Jurkat, Clone E6-1 (cell line): Measurements from ENCODE around the gene GNGT2.

Experiments used
- DNase-seq: peaks from one replicate; pipeline ENCODE4 v3.0.0-alpha.2; 2011; ENCODE audit warnings: low read depth, low spot score
- H3K4me3 ChIP-seq: 2 replicates; pipeline ENCODE4 v1.5.1; 2011; ENCODE audit warnings: mild to moderate bottlenecking, low read length, control low read depth, moderate library complexity

Gene GNGT2

DNA sequence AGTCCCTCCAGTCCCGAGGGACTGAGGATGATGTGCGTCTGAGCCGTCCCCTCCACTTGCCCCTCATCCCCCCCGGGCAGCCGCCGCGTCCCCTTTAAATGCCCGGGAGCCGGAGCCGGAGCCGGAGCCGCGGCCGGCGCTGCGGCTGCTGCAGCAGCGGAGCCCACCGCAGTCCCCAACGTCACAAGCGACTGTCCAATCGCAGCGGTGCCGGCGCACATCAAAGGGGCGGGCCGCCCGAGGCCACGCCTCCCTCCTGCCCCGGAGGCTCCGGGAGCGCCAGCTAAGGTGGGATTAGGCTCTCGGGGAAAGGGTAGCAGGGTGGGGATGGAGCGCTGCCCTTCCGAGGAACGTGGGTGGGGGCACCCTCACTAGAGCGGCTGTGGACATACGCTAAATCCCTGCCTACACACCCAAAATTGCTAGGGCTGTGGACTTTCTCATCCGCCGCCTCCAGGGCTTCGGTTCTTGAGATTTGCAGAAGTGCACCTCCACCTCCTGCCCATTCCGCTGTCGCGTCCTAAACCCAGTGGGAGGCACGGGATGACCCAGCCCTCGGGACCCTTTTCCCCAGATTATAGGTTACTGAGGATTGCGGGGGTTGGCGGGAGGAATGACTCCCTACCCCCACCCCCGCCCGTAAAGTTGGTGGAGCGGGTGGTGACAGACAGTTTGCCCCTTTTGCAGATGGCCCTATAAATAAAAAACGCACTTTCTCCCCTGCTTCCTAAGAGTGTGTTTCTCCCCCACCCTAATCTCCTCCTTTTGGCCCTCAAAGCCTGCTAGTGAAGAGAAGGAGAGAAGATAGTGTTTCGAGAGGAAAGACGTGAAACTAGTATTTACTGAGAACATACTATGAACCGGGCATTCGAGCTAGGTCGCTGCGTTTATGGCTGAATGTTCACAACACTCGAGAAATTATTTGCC lies 20.5 kb upstream of the GNGT2 start, which contains the start of gene PHOSPHO1:
PHOSPHO1 (minus strand) TSS at position 152 of the 927 bp plus-strand sequence. CDS start 4,096 bp downstream, outside the sequence.
- H3K4me3 ChIP-seq, result peak within 1 kb of the TSS; percentile 74
- peak; percentile 78 for DNase-seq

DNA sequence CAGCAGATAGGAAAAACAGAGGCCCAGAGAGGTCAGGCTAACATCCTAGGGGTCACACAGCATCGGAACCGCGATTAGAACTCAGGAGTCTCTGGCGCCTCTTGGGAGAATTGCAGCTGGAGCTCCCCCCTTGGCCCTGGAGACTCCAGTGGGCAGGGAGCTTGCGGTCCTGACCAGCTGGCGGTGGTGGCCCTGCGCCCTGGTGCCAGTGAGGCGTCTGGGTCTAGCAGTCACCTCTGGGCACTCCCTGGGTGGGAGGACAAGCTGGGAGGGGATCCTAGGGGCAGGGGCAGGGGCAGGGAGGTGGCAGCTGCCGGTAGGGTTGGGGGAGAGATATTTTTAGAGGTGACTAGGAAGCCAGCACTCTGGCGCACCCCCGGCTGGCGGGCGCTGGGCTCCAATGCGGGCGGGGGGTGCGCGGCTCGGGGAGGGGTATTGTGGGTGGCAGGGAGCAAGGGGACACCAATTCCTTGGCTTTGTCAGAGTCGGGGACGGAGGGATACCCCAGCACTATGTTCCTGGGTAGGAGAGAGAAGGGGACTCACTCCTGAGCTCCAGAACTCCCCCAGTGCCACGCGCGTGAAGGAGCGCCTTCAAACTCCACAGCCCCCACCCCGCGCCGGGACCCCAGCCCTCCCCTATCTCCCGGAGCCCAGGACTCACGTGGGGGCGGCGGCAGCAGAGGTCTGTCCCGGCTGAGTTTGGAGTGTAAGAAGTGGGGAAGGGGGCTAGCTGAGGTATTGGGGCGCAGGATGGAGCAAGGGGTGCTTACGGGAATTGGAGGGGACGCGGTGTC lies 19.6 kb upstream of the GNGT2 start:
- DNase-seq, result no peak
- peak overlapping the region; percentile 74 for H3K4me3 ChIP-seq

DNA sequence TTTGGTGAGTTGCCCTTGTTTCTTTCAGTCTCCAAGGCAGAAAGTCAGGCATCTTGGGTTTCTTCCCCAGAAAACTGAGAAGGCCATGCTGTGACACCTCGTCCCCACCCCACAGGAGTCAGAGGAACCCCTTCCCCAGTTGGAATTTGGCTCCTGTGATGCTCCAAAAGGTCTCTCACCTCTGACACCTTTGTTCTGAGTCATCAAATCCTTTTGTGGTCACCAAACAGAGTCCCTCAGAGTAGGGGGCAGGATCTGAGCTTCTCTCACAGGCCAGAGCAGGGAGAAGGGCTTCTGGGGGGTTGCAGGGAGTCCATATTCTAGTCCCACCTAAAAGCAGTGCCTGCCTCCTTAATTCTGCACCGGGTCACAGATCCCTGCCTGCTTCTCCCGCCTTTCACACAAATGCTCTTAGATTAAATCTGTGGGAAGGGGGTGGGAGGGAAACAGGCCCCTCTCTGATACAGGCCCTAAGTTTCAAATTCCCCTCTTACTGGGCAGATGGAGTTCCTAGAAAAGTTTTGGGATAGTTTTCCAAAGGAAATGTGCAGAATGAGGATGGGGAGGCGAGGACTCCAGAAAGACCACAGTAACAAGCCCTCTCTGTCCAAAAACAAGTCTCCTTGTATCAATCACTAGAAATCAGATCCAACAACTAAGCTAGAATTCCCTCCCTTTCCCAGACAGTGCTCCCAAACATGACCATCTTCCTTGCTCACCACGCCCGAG lies 18.9 kb upstream of the GNGT2 start:
- no peak overlapping the region for H3K4me3 ChIP-seq

DNA sequence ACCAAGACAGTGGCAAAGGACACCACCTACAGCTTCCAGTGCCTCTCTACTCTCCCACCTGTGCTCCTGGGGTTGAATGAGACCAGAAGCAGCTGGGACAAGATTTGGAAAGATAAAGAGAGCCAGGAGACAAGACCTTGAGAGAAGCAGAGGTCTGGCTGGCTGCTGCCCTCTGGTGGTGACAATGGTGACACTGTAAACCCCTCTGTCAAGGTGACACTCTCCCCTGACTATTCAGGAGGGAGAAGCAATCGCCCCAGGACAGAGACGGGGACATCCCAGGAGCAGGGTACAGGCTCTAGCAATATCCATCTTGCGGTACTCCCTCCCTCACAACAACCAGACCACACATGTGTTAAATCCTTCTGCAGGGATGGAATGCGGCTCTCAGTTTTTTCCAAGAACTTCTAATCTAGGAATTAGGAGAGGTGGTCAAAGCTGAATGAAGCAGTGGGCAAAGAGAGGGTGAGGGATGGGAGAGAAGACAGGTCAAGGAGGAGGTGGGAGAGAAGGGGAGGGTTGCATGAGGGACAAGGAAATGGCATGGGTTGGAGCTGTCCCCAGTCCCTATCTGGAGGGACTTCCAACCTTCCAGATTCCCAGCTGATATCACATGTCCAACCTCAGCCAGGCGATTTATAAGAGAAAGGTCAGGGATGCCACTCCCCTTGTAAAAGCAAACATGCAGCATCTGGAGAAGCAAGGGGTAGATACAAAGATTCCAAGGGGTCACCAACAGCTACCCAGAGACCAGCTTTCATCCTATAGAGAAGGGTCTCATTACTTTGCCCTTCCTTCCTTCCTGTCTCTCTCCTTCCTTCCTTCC lies 17.3 kb upstream of the GNGT2 start:
- DNase-seq, result peak; percentile 75
- no peak overlapping the region for H3K4me3 ChIP-seq

More for the DNA sequence above, 18.9 kb upstream of the GNGT2 start:
- DNase-seq, result no peak

DNA sequence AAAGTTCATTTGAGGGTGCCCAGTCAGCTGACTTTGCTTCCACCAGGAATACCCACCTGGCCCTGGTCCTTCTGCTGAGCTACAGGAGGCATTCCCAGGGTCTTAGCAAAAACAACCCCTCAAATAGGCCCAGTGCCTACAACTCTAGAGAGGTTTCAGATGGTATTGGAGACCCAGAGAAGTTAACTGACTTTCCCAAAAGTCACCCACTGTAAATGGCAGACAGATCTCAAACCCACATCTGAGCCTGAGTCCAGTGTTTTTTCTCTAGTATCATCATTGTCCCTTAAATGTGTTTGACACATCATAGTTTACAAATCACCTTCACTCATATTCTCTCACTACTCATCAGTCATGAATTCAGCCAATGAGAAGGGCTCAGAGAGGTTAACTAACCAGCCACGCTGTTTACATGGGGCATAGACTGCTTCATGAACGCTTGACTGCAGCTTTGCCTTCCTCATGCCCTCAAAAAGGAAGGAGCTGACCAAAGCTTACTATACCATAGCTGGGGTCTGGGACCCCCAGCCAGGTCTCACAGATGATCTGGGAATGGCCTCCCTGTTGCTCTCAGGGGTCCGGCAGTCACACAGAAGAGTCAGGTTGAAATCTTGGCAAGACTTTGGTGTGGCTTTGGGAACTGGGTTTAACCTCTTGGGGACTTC lies 16.5 kb upstream of the GNGT2 start:
- no peak for DNase-seq
- H3K4me3 ChIP-seq, result no peak overlapping the region

DNA sequence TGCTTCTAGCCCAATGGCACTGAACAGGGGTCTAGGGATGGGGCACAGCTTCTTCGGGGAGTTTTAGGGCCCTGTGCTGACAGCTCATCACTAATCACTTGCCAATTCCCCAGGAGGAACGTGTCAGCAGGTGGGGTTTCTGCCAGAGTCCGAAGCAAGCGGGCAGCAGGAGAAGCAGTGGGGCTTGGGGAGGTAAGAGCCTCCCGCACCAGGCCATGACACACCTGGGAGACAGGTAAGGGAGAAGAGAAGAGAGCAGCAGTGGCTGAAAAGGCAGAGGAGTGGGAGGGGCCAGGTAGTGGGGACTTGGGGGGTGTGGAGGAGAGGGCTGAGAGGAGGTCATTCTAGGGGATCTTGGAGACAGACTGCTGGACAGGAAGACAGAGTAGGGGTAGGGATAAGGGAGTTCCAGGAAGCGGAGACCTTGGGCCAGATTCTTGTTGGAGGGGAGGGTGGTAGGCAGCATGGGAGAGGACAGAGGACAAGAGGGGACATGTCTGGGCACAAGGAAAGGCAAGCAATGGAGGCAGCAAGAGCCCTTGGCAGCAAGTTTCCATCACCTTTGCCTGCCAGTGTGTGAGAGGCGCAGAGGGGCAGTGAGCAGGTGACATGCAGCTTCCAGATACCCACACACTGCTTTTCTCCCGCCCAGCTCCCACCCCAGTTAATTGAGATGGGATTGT lies 15.3 kb upstream of the GNGT2 start:
- DNase-seq, result no peak
- no peak overlapping the region for H3K4me3 ChIP-seq

DNA sequence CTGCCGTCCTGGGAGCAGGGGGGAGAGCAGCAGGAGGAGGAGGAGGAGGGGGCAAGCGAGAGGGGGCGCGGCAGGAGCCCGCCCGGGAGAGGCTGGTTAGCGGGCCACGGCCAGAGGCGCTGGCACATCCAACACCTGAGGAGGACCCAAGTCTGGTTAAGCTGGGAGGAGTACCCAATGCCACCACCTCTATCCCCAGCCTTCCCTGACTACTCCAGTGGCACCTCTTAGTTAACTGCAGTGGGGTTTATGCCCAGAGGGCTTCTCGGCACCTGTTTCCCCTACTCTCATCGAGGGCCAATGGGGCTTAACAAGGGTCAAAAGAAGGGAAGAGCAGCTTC lies 14.6 kb upstream of the GNGT2 start:
- H3K4me3 ChIP-seq, result no peak overlapping the region
- DNase-seq, result no peak

DNA sequence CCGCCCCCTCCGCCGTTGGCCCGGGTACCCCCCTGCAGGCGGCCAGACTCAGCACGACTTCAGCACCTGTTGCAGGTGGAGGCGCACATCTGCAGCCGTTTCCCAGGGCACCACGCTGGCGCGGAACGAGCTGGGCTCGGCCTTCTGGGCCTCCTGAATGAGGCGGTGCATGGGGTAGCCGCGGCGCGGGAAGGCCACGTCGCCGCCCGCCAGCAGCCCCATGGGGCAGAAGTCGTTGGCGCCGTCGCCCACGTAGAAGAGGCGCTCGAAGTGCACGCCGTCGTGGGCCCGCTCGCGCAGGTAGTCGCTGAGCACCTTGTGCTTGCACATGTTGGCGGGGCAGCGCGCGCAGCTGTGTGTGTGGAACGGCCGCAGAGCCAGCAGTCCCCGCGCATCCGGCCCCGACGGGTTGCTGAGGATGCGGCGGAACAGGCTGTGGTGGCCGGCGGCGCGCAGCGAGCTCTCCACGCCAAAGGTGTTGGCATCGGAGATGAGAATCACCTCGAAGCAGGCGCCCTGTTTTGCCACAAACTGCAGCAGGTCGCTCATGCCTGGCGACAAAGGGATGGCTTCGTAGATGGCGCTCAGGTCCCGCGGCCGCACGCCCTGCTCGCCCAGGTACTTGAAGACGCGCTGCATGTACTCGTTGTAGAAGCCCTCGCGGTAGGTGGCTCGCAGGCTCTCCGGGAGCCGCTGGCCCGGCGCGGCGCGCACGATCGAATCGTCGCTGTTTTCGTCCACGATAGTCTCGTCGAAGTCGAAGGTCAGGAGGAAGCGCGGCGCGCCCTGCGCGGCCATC lies 14.0 kb upstream of the GNGT2 start:
- peak overlapping the region; percentile 17 for H3K4me3 ChIP-seq
- no peak for DNase-seq

DNA sequence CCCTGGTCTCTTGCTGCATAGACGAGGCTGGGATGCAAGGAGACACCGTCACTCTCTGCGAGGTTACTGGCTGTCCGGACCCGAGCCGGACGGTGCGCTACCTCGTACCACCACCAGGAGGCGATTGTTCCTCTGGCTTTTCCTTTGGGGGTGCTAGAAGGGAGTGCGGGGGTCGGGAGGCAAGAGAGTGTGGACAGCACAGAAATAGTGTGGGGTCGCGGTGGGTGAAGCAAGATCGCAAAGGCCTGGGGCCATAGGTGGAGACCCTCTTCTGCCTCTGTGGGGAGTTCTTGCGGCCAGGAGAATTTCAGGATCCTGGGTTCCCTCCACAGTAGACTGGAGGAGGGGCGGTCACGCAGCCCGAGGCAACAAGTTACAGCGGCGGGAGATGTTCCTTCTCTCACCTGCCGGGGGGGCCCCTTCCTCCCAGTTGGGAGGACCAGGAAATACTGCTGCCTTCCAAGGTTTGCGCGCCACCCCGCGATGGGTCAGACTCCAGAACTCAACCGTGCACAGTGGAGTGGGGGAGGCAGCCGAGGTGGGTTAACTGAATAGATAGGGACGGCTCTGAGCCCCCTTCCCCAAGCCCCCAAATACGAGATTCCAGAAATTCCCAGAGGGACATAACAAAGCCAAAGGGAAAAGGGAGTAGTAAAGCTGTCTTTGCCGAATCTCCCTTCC lies 13.3 kb upstream of the GNGT2 start:
- peak; percentile 34 for DNase-seq
- peak overlapping the region; percentile 17 for H3K4me3 ChIP-seq

DNA sequence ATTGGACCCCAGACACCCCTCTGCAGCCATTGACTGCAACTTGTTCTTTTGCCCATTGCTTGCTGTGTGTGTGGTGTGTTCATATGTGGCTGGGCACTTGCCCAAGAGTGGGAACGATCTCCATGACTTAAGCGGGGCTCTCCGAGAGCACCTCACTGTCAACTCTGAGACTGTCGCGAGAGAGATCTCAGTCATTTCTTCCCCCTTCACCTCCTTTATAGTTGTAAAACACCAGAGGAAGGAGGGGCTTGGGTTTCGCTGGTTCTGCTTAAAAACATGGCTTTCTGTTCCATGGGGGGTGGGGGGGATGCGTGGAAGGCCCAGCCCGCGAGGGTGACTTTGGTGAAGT lies 12.8 kb upstream of the GNGT2 start:
- no peak overlapping the region for H3K4me3 ChIP-seq

DNA sequence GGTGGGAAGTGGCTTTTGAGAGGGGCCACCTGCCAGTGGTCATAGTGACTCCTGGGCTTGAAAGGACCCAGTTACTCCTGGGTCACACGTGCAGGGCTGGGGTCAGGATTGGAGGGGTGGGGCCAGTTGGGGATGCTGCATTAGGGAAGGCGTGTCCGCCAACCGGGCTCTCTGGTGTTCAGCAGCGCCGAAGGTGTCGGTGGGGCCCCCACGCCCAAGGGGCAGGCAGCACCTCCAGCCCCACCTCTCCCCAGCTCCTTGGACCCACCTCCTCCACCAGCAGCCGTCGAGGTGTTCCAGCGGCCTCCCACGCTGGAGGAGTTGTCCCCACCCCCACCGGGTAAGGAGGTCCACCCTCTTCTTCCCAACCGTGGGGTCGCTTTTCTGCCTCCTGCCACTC lies 9.6 kb upstream of the GNGT2 start:
- H3K4me3 ChIP-seq, result no peak overlapping the region
- DNase-seq, result no peak

More for the DNA sequence above, 12.8 kb upstream of the GNGT2 start:
- DNase-seq, result no peak

DNA sequence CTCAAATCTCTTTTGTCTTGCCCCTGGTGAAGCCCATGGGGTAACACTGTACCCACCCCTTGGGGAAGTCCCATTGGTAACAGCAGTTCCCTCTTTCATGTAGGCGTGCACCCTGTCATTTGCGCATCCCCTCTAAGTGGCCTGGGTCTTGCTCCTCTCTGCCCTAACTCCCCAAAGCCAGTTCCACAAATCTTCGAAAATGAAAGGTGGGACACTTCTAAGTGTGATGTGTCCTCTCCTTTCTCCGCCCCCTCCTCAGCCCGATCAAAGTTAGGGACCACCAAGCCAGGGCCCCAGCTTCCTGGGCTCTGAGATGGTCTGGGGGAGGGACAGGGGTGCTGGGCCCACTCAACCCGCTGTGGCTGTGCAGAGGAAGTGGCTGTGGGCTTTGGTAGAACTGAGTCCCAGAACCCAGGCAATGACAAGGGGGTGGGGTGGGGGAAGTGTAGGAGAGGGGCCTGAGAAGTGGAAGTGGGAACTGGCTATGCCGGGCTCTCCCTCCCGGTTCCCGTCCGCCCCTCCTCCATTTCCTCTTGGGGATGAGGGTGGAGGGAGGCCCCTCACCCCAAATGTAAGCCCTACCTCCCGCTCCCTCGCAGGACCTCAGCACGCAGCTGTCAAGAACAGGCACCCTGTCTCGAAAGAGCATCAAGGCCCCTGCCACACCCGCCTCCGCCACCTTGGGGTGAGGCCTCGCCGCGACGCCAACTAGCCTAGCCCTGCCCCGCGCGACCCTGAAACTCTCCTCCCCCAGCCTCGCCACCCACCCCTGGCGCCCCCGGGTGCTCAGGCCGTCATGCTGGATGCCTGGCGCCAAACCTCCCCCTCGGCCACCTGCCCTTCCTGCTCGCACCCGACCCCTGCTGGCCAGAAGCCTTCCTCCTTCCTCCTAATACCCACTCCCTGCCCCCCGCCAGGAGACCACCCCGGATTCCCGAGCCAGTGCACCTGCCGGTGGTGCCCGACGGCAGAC lies 8.9 kb upstream of the GNGT2 start:
- peak; percentile 59 for DNase-seq
- no peak overlapping the region for H3K4me3 ChIP-seq

DNA sequence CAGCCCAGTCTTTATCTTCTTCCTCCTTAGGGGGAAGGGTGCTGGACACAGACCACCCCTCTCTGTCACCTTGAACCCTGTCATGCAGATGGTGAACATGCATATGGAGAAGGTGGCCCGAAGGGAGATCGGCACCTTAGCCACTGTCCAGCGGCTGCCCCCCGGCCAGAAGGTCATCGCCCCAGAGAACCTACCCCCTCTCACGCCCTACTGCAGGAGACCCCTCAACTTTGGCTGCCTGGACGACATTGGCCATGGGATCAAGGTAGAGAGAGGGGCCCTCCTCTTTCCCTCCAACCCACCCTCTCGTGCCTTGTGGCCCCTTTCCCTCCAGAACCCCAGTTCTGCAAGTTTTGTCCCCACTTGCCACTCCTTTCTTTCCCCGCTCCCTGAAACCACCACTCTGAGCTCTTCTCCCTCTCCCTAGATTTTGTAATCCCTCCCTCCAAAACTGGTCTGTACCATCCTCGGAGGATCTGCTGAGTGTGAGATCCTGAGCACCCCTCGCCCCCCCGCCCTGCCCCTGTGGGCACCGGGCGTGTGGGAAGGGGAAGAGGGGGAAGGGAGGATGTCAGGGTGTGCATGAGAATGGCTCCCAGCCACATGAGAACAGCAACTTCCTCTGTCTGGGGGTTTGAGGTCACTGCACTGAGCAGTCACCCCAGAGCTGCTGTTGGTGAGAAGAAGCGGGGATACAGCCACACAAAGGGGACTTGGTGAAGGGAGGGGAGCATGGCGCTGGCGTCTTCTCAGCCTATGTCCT lies 7.5 kb upstream of the GNGT2 start:
- peak; percentile 94 for DNase-seq
- peak overlapping the region; percentile 15 for H3K4me3 ChIP-seq

DNA sequence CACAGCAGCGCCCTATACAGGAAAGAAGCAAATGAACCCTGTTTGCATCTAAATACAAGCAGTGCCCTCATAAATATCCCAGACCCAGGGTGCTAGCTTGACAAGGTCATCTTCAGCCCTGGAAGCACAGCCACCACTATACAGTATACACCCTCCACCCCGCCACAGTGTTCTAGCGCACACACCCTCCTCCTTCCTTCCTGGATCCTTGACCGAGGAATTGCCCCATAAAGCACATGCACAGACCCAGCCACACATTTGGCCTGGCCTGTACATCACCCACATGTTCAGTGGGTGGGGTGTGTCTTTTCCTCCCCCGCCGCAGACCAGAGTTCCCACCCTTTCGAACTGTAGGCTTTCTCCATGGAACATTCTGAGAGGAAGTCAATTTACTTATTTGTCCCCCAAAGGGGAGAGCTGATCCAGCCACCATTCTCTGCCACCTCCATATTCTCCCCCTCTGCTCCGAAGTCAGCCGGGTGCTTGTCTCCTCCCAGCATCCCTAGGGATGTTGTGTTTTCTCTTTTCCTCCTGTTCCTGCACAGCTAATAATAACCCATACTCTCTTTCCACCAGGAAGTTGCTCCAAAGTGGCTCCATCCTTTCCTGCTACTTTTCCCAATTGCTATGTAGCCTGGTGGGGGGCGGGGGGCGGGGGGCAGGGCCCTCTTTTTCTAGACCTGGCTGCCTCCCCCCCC lies 6.7 kb upstream of the GNGT2 start:
- no peak for DNase-seq
- no peak overlapping the region for H3K4me3 ChIP-seq
